A549 (cell line): ENCODE data around the gene SNX20. TPM values are rescaled to one million over a fixed set of nuclear protein-coding genes. Genes with fewer than 3 reads are reported as not detected.

Experiments used
- ATAC-seq, 2 experiments: fragments of 200-7000 bp in 1 of 2; fragments of >200 bp in 1 of 2; cut with Nextera tagmentation in 1 of 2; cut with Tn5 transposase in 1 of 2; 3 replicates each; pipeline versions ENCODE4 v1.8.0 to v1.9.1; 2018 to 2020; ENCODE audit warnings: mild to moderate bottlenecking in 1 of 2, moderate library complexity in 1 of 2
- CTCF ChIA-PET: fragments of 300-600 bp; sonication (Branson Sonifier 250); formaldehyde crosslinking; extraction: SDS; loops from one replicate; lab custom pipeline; 2021; ENCODE audit warnings: antibody characterized with exemption, inconsistent platforms; lab: Yijun Ruan, JAX
- POLR2A ChIA-PET: fragments of 350-600 bp; formaldehyde crosslinking; extraction: SDS; loops from one replicate; lab custom pipeline; 2021; ENCODE audit warnings: antibody characterized with exemption, inconsistent platforms; lab: Yijun Ruan, JAX
- DNase-seq, 2 experiments: peaks; one replicate each; pipeline versions ENCODE4 v3.0.0 to v3.0.0-alpha.2; 2011 to 2016; ENCODE audit warnings: low read depth in 1 of 2, low spot score in 1 of 2
- FAIRE-seq: peaks from 2 replicates; lab custom pipeline; 2011; peaks lifted over from hg19 to GRCh38; lab: Jason Lieb, UNC
- H3K27ac ChIP-seq, 2 experiments: fragments of >200 bp; sonication (Bioruptor Twin); formaldehyde crosslinking; 3 replicates each; pipeline ENCODE4 v1.5.1; 2016 to 2017
- H3K4me1 ChIP-seq: fragments of >200 bp; sonication (Bioruptor Twin); formaldehyde crosslinking; 3 replicates; pipeline ENCODE4 v1.6.1; 2016
- H3K4me2 ChIP-seq: fragments of >200 bp; sonication (Bioruptor Twin); formaldehyde crosslinking; 3 replicates; pipeline ENCODE4 v1.6.1; 2016
- H3K4me3 ChIP-seq: fragments of >200 bp; sonication (Bioruptor Twin); formaldehyde crosslinking; 3 replicates; pipeline ENCODE4 v1.5.1; 2016
- H3K9me3 ChIP-seq: fragments of >200 bp; sonication (Bioruptor Twin); formaldehyde crosslinking; 3 replicates; pipeline ENCODE4 v1.6.1; 2016
- BCL3 ChIP-seq: fragments of >200 bp; sonication (Bioruptor Twin); formaldehyde crosslinking; IDR thresholded peaks from 3 replicates; pipeline ENCODE4 v1.6.1; 2016
- BHLHE40 ChIP-seq: IDR thresholded peaks from 2 replicates; pipeline ENCODE4 v1.6.1; 2012; ENCODE audit warnings: low read depth, low read length, inconsistent platforms
- CEBPB ChIP-seq, 2 experiments: fragments of >200 bp in 1 of 2; sonication (Bioruptor Twin) in 1 of 2; formaldehyde crosslinking in 1 of 2; IDR thresholded peaks; 2 replicates each; pipeline ENCODE4 v1.6.1; 2012 to 2016
- CHD2 ChIP-seq: fragments of 150-350 bp; IDR thresholded peaks from 2 replicates; pipeline ENCODE4 v1.6.1; 2014; ENCODE audit warnings: low read length; ENCODE audit not compliant: partially characterized antibody
- CHD4 ChIP-seq: fragments of 200-600 bp; sonication (generic); IDR thresholded peaks from 2 replicates; pipeline ENCODE4 v1.6.1; 2016; ENCODE audit warnings: antibody characterized with exemption, mild to moderate bottlenecking, borderline replicate concordance
- EP300 ChIP-seq, 2 experiments: fragments of >200 bp; sonication (Bioruptor Twin); formaldehyde crosslinking; IDR thresholded peaks; 2 replicates in 1 of 2; 3 replicates in 1 of 2; pipeline ENCODE4 v1.6.1; 2016 to 2017
- FOSB ChIP-seq: fragments of 250-450 bp; sonication (Bioruptor Pico); IDR thresholded peaks from 2 replicates; pipeline ENCODE4 v1.5.0; 2020; ENCODE audit warnings: mild to moderate bottlenecking, moderate library complexity
- FOXS1 ChIP-seq: fragments of 250-450 bp; sonication (Bioruptor Pico); IDR thresholded peaks from 2 replicates; pipeline ENCODE4 v1.5.0; 2020; ENCODE audit warnings: mild to moderate bottlenecking, moderate library complexity
- GATA3 ChIP-seq: IDR thresholded peaks from 2 replicates; pipeline ENCODE4 v1.6.1; 2012; ENCODE audit warnings: borderline replicate concordance
- KDM5A ChIP-seq: fragments of 200-600 bp; sonication (generic); IDR thresholded peaks from 2 replicates; pipeline ENCODE4 v1.6.1; 2016; ENCODE audit warnings: antibody characterized with exemption, mild to moderate bottlenecking
- MAZ ChIP-seq: fragments of 150-350 bp; IDR thresholded peaks from 2 replicates; pipeline ENCODE4 v1.6.1; 2014; ENCODE audit warnings: antibody characterized with exemption, low read depth, low read length, borderline replicate concordance
- NPAS2 ChIP-seq: fragments of 250-450 bp; sonication (Bioruptor Pico); IDR thresholded peaks from 2 replicates; pipeline ENCODE4 v1.8.0; 2022; ENCODE audit warnings: mild to moderate bottlenecking, moderate library complexity, borderline replicate concordance
- NR3C1 ChIP-seq: fragments of >200 bp; sonication (Bioruptor Twin); formaldehyde crosslinking; IDR thresholded peaks from 3 replicates; pipeline ENCODE4 v1.6.1; 2017
- PHF8 ChIP-seq: fragments of 200-600 bp; sonication (generic); IDR thresholded peaks from 2 replicates; pipeline ENCODE4 v1.6.1; 2016; ENCODE audit warnings: low read depth, mild to moderate bottlenecking, antibody characterized with exemption, moderate library complexity, borderline replicate concordance
- POLR2A ChIP-seq: IDR thresholded peaks from 2 replicates; pipeline ENCODE4 v1.6.1; 2012; ENCODE audit warnings: mild to moderate bottlenecking, low read length
- POLR2AphosphoS2 ChIP-seq: conservative IDR thresholded peaks from 2 replicates; pipeline ENCODE4 v1.6.1; 2012; ENCODE audit warnings: low read length, improper control_type of control experiment, inconsistent platforms
- RAD21 ChIP-seq, 2 experiments: fragments of >200 bp in 1 of 2; sonication (Bioruptor Twin) in 1 of 2; formaldehyde crosslinking in 1 of 2; IDR thresholded peaks in 1 of 2; conservative IDR thresholded peaks in 1 of 2; 2 replicates in 1 of 2; 3 replicates in 1 of 2; pipeline ENCODE4 v1.6.1; 2012 to 2018; ENCODE audit warnings: inconsistent platforms in 1 of 2
- RFX5 ChIP-seq: fragments of 450-650 bp; IDR thresholded peaks from 2 replicates; pipeline ENCODE4 v1.7.1; 2014; ENCODE audit warnings: antibody characterized with exemption, mild to moderate bottlenecking, moderate library complexity
- SMC3 ChIP-seq: fragments of >200 bp; sonication (Bioruptor Twin); formaldehyde crosslinking; IDR thresholded peaks from 3 replicates; pipeline ENCODE4 v1.6.1; 2018; ENCODE audit warnings: inconsistent platforms
- TFCP2L1 ChIP-seq: fragments of 250-450 bp; sonication (Bioruptor Pico); IDR thresholded peaks from 2 replicates; pipeline ENCODE4 v1.5.0; 2021; ENCODE audit warnings: mild to moderate bottlenecking
- USF2 ChIP-seq: fragments of 450-650 bp; IDR thresholded peaks from 2 replicates; pipeline ENCODE4 v1.6.1; 2014; ENCODE audit warnings: antibody characterized with exemption
- ZFP36 ChIP-seq: fragments of 450-650 bp; IDR thresholded peaks from 2 replicates; pipeline ENCODE4 v1.6.1; 2014; ENCODE audit warnings: borderline replicate concordance; ENCODE audit not compliant: partially characterized antibody
- WGBS: methylation state at CpG from one replicate; pipeline ENCODE4 v1.1.6; 2017; ENCODE audit errors: missing lambda C conversion rate; 5-methylcytosine and 5-hydroxymethylcytosine counted together
- polyA plus RNA-seq, 4 experiments: library from polyadenylated mRNA; depleted of rRNA in 3 of 4; stranded (reverse); fragments of >200 nt; fragmentation: RNase III in 1 of 4; extraction: RNeasy Plus Mini Kit Qiagen cat#74134 plus additional on column Dnase treatment in 1 of 4; gene quantifications; 2 replicates in 3 of 4; 3 replicates in 1 of 4; pipeline ENCODE4 v1.2.3, GENCODE V29; 2011 to 2017
- TF ChIP-seq, protein P1 (sequence below): IDR thresholded peaks from 2 replicates; pipeline ENCODE4 v1.6.1; 2012
- TF ChIP-seq, protein P2 (sequence below): IDR thresholded peaks from 2 replicates; pipeline ENCODE4 v1.6.1; 2012; ENCODE audit warnings: low read depth, borderline replicate concordance

SNX20 gene
- polyA plus RNA-seq, 2 of the 4 experiments (the other 2 are of a cell fraction), result not detected

DNA sequence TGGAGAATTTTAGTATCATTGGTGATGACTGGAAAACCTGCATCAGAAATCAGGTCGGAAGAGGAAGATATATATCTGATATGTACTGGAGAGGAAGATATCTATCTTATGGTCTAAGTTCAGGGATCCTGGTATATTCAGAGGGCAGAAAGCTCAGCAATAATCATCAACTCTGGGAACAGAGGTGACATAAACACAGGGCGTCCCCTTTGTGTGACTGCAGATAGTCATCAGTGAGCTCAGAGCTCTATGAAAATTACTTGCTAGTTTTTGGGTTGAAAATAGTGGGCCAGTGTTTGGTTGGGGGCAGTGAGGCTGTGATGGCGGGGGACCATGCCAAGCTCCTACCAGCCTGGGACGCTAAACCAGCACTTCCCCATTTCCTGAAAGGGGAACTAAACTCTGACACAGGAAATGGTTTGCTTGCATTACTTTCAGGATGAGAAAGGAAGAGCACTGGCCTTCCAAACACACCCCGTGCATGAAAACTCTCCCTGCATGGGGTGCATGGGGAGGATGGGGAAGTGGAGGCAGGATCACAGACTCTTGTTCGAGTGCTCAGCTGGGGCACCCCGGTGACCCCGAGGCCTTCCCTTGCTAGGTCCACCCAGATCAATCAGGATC lies 28.1 kb upstream of the SNX20 start:
- FAIRE-seq, result no peak
- CTCF ChIA-PET, result no interaction called here
- Histone ChIP-seq H3K4me2 (no peak overlapping the region), H3K27ac (no peak overlapping the region), H3K4me1 (no peaks in the 10 kb centered on the region), H3K4me3 (no peak overlapping the region), H3K9me3 (peaks cover 15% of the 10 kb centered on the region)
- 28% methylated on average over 8 of the region's 8 CpGs for whole genome bisulfite sequencing
- POLR2A ChIA-PET, result no interaction called here
- TF ChIP-seq BHLHE40 (no peak), CHD4 (no peak), NPAS2 (CRISPR knock-in tag) (no peak), MAZ (no peak), EP300 (IDR thresholded peaks at IDR 0.05) (no peak), KDM5A (no peak), USF2 (no peak), CEBPB (IDR thresholded peaks at IDR 0.05) (no peak), FOXS1 (CRISPR knock-in tag) (no peak), GATA3 (no peak), FOSB (CRISPR knock-in tag) (no peak), CHD2 (no peak), TFCP2L1 (CRISPR knock-in tag) (no peak), RFX5 (no peak), SMC3 (no peak), PHF8 (no peak), BCL3 (no peak), RAD21 (conservative IDR thresholded peaks at IDR 0.05 in 1 of 2, IDR thresholded peaks at IDR 0.05 in 1 of 2) (no peak)
- TF ChIP-seq, protein P1, sequence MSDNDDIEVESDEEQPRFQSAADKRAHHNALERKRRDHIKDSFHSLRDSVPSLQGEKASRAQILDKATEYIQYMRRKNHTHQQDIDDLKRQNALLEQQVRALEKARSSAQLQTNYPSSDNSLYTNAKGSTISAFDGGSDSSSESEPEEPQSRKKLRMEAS, result no peak
- no peak; a peak in 1 of 6 replicates for ATAC-seq
- no peak for DNase-seq

DNA sequence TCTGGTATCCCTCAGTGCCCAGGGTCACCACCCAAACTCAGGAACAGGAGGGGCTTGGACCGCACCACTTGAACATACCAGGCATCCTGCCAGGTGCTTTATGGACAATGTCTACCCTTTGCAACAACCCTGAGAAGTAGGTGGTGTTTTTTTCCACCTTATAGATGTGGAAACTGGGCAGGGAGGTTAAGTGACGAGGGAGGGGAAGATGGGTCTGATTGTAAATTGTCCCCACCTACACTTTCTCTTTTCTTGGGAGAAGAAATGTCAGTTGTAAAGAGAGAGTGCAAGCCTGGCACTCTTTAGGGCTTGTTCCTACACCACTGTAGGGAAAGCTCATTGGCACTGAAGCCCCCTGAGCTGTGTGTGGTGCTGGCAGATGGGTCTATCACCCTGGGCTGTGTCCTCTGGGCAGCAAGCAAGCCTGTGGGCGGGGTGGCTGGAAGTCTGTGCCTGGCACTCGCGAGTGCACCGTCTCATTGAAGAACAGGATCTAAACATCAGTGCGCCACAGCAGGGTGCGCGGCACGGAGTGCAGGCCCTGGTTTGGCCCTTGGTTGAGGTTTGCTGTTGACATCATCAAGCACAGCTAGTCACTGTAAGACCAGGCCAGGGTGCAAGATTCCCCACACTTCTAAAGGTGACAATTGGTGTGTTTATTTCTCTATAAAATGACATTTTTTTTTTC lies 27.4 kb upstream of the SNX20 start:
- ChIA-PET POLR2A (no interaction called here), CTCF (no interaction called here)
- H3K9me3 ChIP-seq, result peaks cover 22% of the 10 kb centered on the region
- FAIRE-seq (no peak), ATAC-seq (no peak), DNase-seq (no peak)
- TF ChIP-seq USF2 (no peak), NR3C1 (no peak), POLR2A (no peak), ZFP36 (no peak), POLR2AphosphoS2 (no peak)
- TF ChIP-seq, protein P2, sequence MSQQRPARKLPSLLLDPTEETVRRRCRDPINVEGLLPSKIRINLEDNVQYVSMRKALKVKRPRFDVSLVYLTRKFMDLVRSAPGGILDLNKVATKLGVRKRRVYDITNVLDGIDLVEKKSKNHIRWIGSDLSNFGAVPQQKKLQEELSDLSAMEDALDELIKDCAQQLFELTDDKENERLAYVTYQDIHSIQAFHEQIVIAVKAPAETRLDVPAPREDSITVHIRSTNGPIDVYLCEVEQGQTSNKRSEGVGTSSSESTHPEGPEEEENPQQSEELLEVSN, result no peak
- no peak overlapping the region for H3K27ac ChIP-seq
- no peak overlapping the region for H3K4me2 ChIP-seq
- H3K4me3 ChIP-seq, result no peak overlapping the region
- WGBS, result 46% methylated on average over 7 of the region's 10 CpGs
- no peaks in the 10 kb centered on the region for H3K4me1 ChIP-seq
